AG09309 (cell line): ENCODE measurements around the gene SPI1.

Experiments used
- DNase-seq: peaks from one replicate; pipeline ENCODE4 v3.0.0-alpha.2; 2010; ENCODE audit warnings: low read depth
- H3K4me3 ChIP-seq: 2 replicates; pipeline ENCODE4 v1.5.1; 2011; ENCODE audit warnings: mild to moderate bottlenecking, low read depth, low read length, moderate library complexity; ENCODE audit not compliant: control insufficient read depth
- CTCF ChIP-seq: IDR thresholded peaks from 2 replicates; pipeline ENCODE4 v1.5.1; 2011; ENCODE audit warnings: mild to moderate bottlenecking, low read depth, low read length, inconsistent platforms; ENCODE audit not compliant: insufficient read depth, control insufficient read depth; ENCODE audit errors: missing control alignments

Gene SPI1

GRCh38 chr11:47403135-47403534 lies 24.8 kb upstream of the SPI1 start:
- H3K4me3 ChIP-seq = no peak overlapping the region
- no peak for TF ChIP-seq CTCF
- no peak for DNase-seq

DNA sequence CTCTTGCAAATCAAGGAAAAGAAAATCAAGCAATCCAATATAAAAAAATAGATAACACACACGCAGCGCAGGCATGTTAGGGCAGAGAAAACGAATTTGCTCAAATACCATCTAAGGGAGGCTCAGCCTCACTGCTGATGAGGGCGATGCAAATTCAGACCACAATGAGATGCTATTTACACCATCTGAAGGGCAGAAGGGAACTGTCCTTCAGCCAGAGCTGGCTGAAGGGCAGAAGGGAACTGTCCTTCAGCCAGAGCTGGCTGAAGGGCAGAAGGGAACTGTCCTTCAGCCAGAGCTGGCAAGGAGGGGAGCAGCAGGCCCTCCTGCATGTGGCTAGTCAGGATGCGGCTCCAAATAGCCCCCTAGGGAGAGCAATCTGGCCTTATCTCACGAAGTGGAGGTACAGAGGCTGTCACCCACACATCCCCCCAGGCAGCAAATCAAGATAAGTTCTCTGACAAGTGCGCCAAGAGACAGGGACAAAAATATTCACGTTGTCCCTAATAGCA lies 22.5 kb upstream of the SPI1 start:
- TF ChIP-seq CTCF = no peak
- H3K4me3 ChIP-seq = no peak overlapping the region
- no peak for DNase-seq

- DNase-seq = no peak
- H3K4me3 ChIP-seq = peak overlapping the region; percentile 42
- TF ChIP-seq CTCF = no peak
These were observed 21.8 kb upstream of the SPI1 start for GRCh38 chr11:47399860-47400767.

DNA sequence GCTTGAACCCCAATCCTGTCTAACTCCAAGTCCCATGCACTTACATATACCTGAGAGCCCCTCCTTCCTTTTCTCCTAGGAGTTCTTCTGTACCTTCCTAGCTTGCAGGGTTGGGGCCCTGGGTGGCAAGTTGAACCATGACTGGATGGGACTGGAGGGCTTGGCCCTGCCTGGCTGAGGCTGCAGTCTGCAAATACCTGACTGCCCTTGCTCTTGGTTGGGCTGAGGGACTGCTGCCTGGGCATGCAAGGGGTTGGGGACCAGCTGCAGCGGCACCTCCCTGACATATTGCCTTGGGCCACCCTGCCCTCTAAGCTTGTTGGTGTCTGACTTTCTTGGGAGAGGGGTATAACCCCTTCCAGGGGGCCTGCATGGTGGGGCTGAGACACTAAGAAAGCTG lies 20.2 kb upstream of the SPI1 start:
- no peak for DNase-seq
- no peak for TF ChIP-seq CTCF

DNA sequence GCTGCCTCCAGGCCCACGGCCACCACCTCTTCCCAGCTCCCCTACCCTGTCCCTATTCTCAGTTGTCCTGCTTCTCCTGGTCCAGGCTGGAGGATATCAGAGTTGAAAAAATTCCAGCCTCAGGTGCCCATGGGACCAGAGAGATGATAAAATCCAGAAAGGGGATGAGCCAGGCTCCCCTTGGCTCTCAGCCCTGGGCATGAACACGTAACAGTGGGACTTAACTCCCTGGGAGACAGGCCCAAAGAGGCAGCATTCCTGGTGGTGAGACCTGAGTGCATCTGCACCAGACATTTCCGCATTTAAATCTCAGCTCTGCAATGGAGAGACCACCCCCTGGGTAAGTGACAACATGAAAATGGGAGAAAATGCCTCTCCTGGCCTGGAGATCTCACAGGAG lies 19.7 kb upstream of the SPI1 start:
- no peak for TF ChIP-seq CTCF
- no peak overlapping the region for H3K4me3 ChIP-seq
- DNase-seq = no peak

More for the DNA sequence above, 20.2 kb upstream of the SPI1 start:
- no peak overlapping the region for H3K4me3 ChIP-seq

GRCh38 chr11:47396049-47396320 lies 17.6 kb upstream of the SPI1 start:
- DNase-seq = no peak
- H3K4me3 ChIP-seq = no peak overlapping the region
- no peak for TF ChIP-seq CTCF
